Measurements from ENCODE around the gene ITPR3. TPM values are rescaled to one million over a fixed set of nuclear protein-coding genes. Genes with fewer than 3 reads are reported as not detected.
"Not testable (repeated sequence)": the region's sequence is repeated elsewhere in the genome, so short reads cannot be mapped to it uniquely, and the experiment has no call there.

The ITPR3 gene
- total RNA-seq, 4 donors from 2014 or later = 139 to 250 (median 182) TPM

- H3K4me1 ChIP-seq = peaks cover 0 to 72% (median 21%) of the 10 kb centered on the region in 4 donors
Observed at GRCh38 chr6:33628401-33628964, 7.4 kb downstream of the ITPR3 start.

DNA sequence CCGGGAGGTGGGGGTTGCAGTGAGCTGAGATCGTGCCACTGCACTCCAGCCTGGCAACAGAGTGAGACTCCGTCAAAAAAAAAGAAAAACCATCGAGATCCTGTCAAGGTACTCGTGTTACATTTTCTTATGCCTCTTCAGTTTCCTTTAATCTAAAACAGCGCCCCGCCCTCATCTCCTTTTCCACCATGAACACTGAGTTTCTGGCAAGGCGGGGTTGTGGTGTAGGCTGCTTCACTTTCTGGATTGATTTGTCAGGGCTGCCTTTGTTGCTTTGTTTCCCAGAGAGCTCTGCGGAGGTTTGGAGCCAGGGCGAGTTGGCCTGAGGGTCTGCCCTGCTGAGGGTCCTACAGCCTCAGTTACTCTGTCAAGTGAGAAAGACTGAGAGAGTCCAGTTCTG, 8.9 kb downstream of the ITPR3 start:
- Histone ChIP-seq H3K4me3 (no peak overlapping the region), H3K9me3 (no peaks in the 10 kb centered on the region), H3K27ac (peak overlapping the region in 1 of 4 donors; percentile 54), H3K36me3 (peaks cover 0 to 3% (median 0%) of the 10 kb centered on the region in 3 donors), H3K27me3 (no peaks in the 10 kb centered on the region), H3K4me1 (peaks cover 0 to 67% (median 27%) of the 10 kb centered on the region in 4 donors)
- TF ChIP-seq CTCF (IDR thresholded peaks at IDR 0.05) (no peak), POLR2A (IDR thresholded peaks at IDR 0.05) (no peak)
- no peak for DNase-seq

More at GRCh38 chr6:33628401-33628964, 7.4 kb downstream of the ITPR3 start:
- TF ChIP-seq CTCF (IDR thresholded peaks at IDR 0.05) = no peak
- no peak for TF ChIP-seq POLR2A (IDR thresholded peaks at IDR 0.05)
- Histone ChIP-seq H3K27me3 (no peaks in the 10 kb centered on the region), H3K27ac (peak overlapping the region; percentile 32 to 46 (median 44)), H3K4me3 (no peak overlapping the region), H3K36me3 (peaks cover 0 to 3% (median 0%) of the 10 kb centered on the region in 3 donors), H3K9me3 (no peaks in the 10 kb centered on the region)
- peak in 2 of 3 donors; percentile 48 to 68 for DNase-seq

DNA sequence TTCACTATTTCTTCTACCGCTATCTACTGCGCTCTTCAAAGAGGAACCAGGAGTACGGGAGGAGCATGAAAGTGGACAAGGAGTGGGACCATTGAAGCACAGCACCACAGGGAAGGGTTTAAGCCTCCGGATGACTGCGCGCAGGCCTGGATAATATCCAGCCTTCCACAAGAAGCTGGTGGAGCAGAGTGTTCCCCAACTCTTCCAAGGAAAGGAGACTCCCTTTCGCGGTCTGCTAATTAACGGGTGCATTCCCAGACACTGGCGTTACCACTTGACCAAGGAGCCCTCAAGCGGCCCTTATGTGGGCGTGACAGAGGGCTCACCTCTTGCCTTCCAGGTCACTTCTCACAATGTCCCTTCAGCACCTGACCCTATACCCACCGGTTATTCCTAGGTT, 10.4 kb downstream of the ITPR3 start:
- H3K4me3 ChIP-seq, H3K27me3 ChIP-seq, DNase-seq, H3K9me3 ChIP-seq, H3K36me3 ChIP-seq: not testable (repeated sequence)
- peak overlapping the region in 3 of 4 donors; percentile 74 to 92 (median 79) for H3K27ac ChIP-seq
- peaks cover 0 to 56% (median 27%) of the 10 kb centered on the region in 4 donors for H3K4me1 ChIP-seq

DNA sequence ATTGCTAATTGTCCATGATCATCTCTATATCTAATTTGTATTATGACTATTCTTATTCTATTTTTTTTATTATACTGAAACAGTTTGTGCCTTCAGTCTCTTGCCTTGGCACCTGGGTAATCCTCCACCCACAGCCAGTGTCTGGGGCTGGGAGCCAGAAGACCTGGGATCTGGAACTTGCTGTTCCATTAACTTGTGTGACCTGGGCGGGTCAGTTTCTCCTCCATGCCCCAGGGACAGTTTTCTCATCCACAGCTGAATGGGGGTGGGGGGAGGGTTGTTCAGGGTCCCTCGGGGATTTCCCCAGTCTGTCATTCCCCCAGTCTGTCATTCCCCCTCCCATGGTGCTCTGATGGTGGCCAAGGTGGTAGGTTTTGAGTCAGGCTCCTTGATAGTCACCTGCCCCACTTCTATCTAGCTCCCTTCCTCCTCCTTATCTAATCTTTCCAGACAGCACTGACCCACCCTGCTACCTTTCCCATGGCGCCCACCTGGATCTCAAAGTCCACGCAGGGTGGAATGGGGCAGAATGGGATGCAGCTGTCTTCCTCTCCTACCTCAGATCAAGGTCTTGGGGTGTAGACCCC, 10.9 kb downstream of the ITPR3 start:
- TF ChIP-seq POLR2A (IDR thresholded peaks at IDR 0.05) (no peak), CTCF (IDR thresholded peaks at IDR 0.05) (no peak)
- Histone ChIP-seq H3K9me3 (no peaks in the 10 kb centered on the region), H3K36me3 (no peaks in the 10 kb centered on the region), H3K4me3 (peak overlapping the region in 2 of 4 donors; percentile 58), H3K27ac (peak overlapping the region in 3 of 4 donors; percentile 74 to 92 (median 79)), H3K4me1 (peaks cover 0 to 54% (median 27%) of the 10 kb centered on the region in 4 donors), H3K27me3 (no peaks in the 10 kb centered on the region)
- peak in 2 of 3 donors; percentile 79 to 80 for DNase-seq

DNA sequence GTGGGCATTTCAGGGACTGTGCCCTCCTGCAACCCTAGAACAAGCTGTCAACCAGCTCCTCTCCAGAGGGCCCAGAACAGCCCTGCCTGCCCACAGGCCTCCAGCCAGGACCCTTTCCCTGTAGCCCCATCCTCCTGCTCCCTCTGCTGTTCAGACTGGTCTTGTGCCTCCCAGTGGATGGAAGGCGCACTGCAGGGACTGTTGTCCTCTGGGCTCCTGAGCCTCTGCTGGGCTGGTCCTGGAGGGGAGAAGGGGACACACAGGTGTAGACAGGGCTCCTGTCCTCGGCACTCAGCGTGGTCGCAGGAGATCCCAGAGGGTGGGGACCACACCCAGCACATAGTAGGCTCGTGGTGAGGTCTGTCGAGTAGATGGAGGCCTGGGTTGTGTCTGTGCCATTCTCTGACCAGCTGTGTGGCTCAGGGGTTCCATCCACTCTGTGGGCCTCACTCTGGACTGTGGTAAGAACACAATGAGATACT, 11.5 kb downstream of the ITPR3 start:
- Histone ChIP-seq H3K4me3 (peak overlapping the region in 3 of 4 donors; percentile 26 to 58 (median 58)), H3K27ac (peak overlapping the region in 3 of 4 donors; percentile 74 to 92 (median 79)), H3K27me3 (no peaks in the 10 kb centered on the region), H3K36me3 (no peaks in the 10 kb centered on the region), H3K4me1 (peaks cover 0 to 49% (median 27%) of the 10 kb centered on the region in 4 donors), H3K9me3 (no peaks in the 10 kb centered on the region)
- peak; percentile 52 to 84 (median 83) for DNase-seq
- TF ChIP-seq CTCF (IDR thresholded peaks at IDR 0.05) (peak; percentile 32 to 93 (median 72)), POLR2A (IDR thresholded peaks at IDR 0.05) (peak in 1 of 2 donors; percentile 9)

DNA sequence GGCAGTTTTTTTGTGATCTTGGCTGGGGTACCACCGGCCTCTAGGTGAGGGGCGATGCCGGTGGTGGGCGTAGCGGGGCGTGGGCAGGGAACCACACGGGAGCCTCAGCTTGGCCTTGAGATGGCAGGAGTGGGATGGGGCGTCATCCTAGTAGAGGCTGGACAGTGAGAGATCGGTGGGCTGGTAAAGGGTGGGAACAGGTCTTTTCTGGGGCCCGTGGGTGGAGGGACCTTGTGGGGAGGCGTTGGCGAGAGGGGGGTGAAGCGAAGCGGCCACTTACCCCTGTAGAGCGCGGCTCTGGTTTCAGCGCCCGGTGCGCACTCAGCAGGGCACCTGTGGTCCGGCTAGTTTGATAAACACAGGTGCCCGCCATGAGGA, 12.0 kb downstream of the ITPR3 start:
- H3K9me3 ChIP-seq = no peaks in the 10 kb centered on the region
- H3K27ac ChIP-seq = peak overlapping the region; percentile 49 to 92 (median 76)
- TF ChIP-seq CTCF (IDR thresholded peaks at IDR 0.05) (no peak), POLR2A (IDR thresholded peaks at IDR 0.05) (no peak)
- no peaks in the 10 kb centered on the region for H3K27me3 ChIP-seq
- no peaks in the 10 kb centered on the region for H3K36me3 ChIP-seq
- H3K4me3 ChIP-seq = peak overlapping the region; percentile 26 to 58 (median 56)
- peaks cover 0 to 44% (median 26%) of the 10 kb centered on the region in 4 donors for H3K4me1 ChIP-seq
- DNase-seq = no peak

All from Peyer's patch (tissue), 4 donors.